Heart right ventricle (tissue), 16 donors: Measurements from ENCODE around the gene ILKAP. TPM values are rescaled to one million over a fixed set of nuclear protein-coding genes. Genes with fewer than 3 reads are reported as not detected.

Experiments used
- ATAC-seq, 8 donors: fragments of 200-7000 bp; cut with Tn5 transposase; one replicate each; pipeline ENCODE4 v1.9.1; 2020; ENCODE audit warnings: mild to moderate bottlenecking in 8 of 8, moderate library complexity in 8 of 8, moderate number of reproducible peaks in 1 of 8
- DNase-seq, 2 donors: peaks; one replicate each; pipeline ENCODE4 v3.0.0-alpha.2; 2020
- H3K27ac ChIP-seq, 10 donors: fragments of 200-600 bp; sonication (generic) in 2 of 10; one replicate each; pipeline versions ENCODE4 v1.5.0 to v1.8.0; 2020 to 2022; ENCODE audit warnings: mild to moderate bottlenecking in 3 of 10
- H3K27me3 ChIP-seq, 7 donors: fragments of 200-600 bp; one replicate each; pipeline ENCODE4 v1.8.0; 2021 to 2022; ENCODE audit warnings: mild to moderate bottlenecking in 2 of 7
- H3K36me3 ChIP-seq, 9 donors: fragments of 200-600 bp; sonication (generic) in 1 of 9; one replicate each; pipeline versions ENCODE4 v1.5.0 to v1.8.0; 2020 to 2022; ENCODE audit warnings: mild to moderate bottlenecking in 2 of 9
- H3K4me1 ChIP-seq, 9 donors: fragments of 200-600 bp; sonication (generic) in 1 of 9; one replicate each; pipeline versions ENCODE4 v1.5.0 to v1.8.0; 2020 to 2022; ENCODE audit warnings: mild to moderate bottlenecking in 4 of 9
- H3K4me3 ChIP-seq, 10 donors: fragments of 200-600 bp; sonication (generic) in 2 of 10; one replicate each; pipeline versions ENCODE4 v1.5.0 to v1.8.0; 2020 to 2022; ENCODE audit warnings: mild to moderate bottlenecking in 7 of 10, moderate library complexity in 2 of 10
- H3K9me3 ChIP-seq, 11 donors: fragments of 200-600 bp in 10 of 11; sonication (generic) in 2 of 11; one replicate each; pipeline versions ENCODE4 v1.5.0 to v1.8.0; 2013 to 2022; ENCODE audit warnings: mild to moderate bottlenecking in 2 of 11, control low read depth in 1 of 11, moderate library complexity in 1 of 11
- WGBS, 2 donors: extraction: QIAGEN DNeasy Blood & Tissue Kit; methylation state at CpG; one replicate each; pipeline ENCODE4 v1.1.7; 2013; ENCODE audit warnings: inconsistent platforms in 1 of 2; 5-methylcytosine and 5-hydroxymethylcytosine counted together
- intact Hi-C, 10 donors: fragments of 100-400 bp; cut with DNase I; formaldehyde crosslinking; loops; one replicate each; pipeline versions ENCODE4 v1.11.1 to v1.14.2; 2022
- polyA plus RNA-seq, 2 donors: library from polyadenylated mRNA; stranded (reverse); fragments of 200-250 nt; gene quantifications; one replicate each; pipeline ENCODE4 v1.2.3, GENCODE V29; 2013
- total RNA-seq, 10 donors: library from RNA; stranded (reverse); fragmentation: NEBNext Ultra II Directional in 3 of 10; extraction: Animal tissue kit (Norgen Biotek cat#: 25700) in 3 of 10; gene quantifications; one replicate each; pipeline versions ENCODE4 v1.2.1 to v1.2.4, GENCODE V29; 2021 to 2023
- TF ChIP-seq, protein P1 (sequence below), 9 donors: fragments of 200-600 bp; sonication (generic) in 2 of 9; IDR thresholded peaks; one replicate each; pipeline versions ENCODE4 v1.5.0 to v1.8.0; 2021 to 2022; ENCODE audit warnings: antibody characterized with exemption in 9 of 9, mild to moderate bottlenecking in 5 of 9, moderate library complexity in 1 of 9
- donor health status: Arrhythmogenic right ventricular cardiomyopathy.
- donor health status: ischemic (EF 13 %, LVEDD 7.1; RV severe dilation, severe dysfunction).
- donor health status: healthy with polysubstance abuse.
- donor health status: DM: no; HTN: yes; CAD: no.
- donor health status: DM: no; HTN: no; CAD: no.
- donor health status: ischemic (EF 25% LVEDD 6.9; RV normal size, moderate dysfunction).
- donor health status: ischemic (EF 25% LVEDD 5.7; RV mildly dilated, moderate dysfunction).
- donor health status: healthy.
- donor health status: DM: yes; HTN: yes; CAD: no.
- donor health status: Ischemic cardiomyopathy.
- donor health status: ischemic (EF 35%, LVEDD 5.7; RV mildly dilated, moderate dysfunction).
- donor health status: nonischemic (EF 11% LVEDD 7.7; RV severe dilation, severe dysfunction).
- donor health status: DM: yes; HTN: yes; CAD: no.
- donor health status: PGD.
- donor health status: ischemic (EF 29% LVEDD 5.4; RV normal size, mild dysfunction).
- donor health status: nonischemic (EF 23%, LVEDD 6.1; RV moderate dilation, normal function).

The ILKAP gene
- total and polyA plus RNA-seq, 12 donors = 19.6 to 83.9 (median 25.6) TPM

DNA sequence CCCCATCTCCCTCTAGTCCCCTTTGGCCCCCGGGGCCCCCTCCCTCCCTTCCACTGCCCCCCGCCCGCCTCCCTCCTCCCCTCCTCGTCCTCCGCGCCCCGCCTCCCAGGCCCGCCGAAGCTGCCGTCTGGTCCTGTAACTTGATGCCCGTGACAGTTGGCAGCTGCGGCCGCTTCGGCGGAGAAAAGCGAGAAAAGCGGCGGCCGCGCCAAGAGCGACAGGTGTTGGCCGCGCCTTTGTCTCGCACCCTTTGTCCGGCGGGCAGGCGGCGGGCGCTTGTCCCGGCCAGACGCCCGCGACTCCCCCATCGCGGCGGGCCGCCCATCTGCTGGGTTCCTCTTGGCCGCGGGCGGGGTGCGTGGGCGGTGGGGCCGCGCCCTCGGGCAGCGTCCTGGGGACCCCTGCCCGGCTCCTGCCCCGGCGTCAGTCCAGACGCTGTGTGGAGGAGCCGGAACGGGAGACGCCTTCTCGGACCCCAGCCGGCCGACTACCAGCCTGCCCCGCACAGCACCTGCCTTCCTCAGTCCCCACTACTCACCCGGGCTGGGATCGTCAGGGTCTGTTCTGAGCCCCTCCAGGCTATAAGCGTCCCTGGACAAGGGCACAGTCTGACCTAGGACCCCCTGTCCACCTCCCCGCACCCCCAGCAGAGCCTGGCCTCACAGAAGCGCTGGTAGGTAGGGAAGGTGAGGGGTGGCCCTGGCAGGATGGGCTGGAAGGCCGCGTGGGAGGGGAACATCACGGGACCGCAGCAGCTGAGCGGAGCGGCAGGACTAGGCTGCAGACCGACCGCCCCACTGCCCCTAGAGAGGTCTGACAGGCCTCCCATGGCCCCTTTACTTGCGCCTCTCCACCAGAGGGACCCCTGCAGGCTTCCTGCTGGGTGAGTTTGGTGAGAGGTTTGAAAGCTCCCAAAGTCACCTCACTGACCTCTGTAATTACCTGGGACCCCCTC lies 37.5 kb upstream of the ILKAP start:
- intact Hi-C loops = loop anchor here in 1 of 10 donors (1.0 kb wide), 1 partner anchor 22 kb away; no protein-coding TSS in a partner anchor
- ATAC-seq = peak in 7 of 8 donors; percentile 6 to 65 (median 31)
- Histone ChIP-seq H3K4me1 (peaks cover 10 to 41% (median 31%) of the 10 kb centered on the region in 9 donors), H3K9me3 (no peaks in the 10 kb centered on the region), H3K27me3 (peaks cover 0 to 50% (median 19%) of the 10 kb centered on the region in 7 donors), H3K27ac (no peak overlapping the region), H3K36me3 (peaks cover 0 to 26% (median 15%) of the 10 kb centered on the region in 9 donors), H3K4me3 (peak overlapping the region in 8 of 10 donors; percentile 33 to 69 (median 64))
- WGBS, 2 donors = 11 to 13% methylated on average over 65 to 71 of the region's 71 CpGs
- TF ChIP-seq, protein P1, sequence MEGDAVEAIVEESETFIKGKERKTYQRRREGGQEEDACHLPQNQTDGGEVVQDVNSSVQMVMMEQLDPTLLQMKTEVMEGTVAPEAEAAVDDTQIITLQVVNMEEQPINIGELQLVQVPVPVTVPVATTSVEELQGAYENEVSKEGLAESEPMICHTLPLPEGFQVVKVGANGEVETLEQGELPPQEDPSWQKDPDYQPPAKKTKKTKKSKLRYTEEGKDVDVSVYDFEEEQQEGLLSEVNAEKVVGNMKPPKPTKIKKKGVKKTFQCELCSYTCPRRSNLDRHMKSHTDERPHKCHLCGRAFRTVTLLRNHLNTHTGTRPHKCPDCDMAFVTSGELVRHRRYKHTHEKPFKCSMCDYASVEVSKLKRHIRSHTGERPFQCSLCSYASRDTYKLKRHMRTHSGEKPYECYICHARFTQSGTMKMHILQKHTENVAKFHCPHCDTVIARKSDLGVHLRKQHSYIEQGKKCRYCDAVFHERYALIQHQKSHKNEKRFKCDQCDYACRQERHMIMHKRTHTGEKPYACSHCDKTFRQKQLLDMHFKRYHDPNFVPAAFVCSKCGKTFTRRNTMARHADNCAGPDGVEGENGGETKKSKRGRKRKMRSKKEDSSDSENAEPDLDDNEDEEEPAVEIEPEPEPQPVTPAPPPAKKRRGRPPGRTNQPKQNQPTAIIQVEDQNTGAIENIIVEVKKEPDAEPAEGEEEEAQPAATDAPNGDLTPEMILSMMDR (IDR thresholded peaks at IDR 0.05) = no peak
- DNase-seq = peak; percentile 36 to 76

DNA sequence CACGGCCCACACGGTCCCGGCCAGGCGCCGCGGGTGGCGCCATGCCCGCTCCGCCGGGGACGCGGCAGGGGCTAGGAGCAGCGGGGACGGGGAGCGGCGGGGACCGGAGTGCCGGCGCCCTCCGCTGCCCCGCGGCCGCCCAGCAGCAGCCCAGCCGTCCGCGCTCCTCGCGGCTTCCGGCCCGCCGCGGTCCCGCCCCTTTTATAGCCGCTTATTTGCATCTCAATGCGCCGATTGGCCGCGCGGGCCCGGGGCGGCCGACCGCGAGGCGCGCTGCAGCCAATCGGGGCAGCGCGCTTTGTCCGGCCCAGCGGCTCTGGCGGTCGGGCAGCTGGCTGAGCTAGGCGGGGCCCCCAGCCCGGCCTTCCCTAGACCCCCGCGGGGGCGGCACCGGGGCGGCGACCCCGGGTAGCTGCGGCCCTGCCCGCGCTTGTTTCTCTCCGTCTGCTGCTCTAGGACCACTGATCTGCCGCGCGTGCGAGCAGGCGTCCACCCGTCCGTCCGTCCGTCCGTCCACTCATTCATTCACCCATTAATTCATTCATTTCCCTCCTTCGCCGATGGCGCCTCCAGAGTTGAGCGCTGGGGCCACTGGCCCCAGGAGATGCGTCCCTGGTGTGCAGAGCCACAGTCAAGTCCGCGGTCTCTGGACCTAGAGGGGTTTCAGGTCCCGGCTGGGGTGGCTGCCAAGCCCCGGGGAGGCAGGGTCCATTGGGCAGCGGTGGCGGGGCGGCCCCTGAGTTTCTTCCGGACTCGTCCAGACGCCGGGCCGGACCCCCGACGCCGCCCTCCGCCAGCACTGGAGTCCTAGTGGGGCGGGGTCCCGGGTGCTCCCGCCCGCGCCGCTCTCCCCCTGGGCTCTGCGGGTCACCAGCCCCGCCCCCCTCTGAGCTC lies 36.6 kb upstream of the ILKAP start, which contains the start of gene HES6:
Gene HES6, minus strand, starts transcription at position 176 of the 894 bp plus-strand sequence. Its CDS starts 133 bp downstream, at position 43.
- Histone ChIP-seq H3K36me3 (peaks cover 0 to 17% (median 9%) of the 10 kb centered on the region in 9 donors), H3K4me1 (peaks cover 10 to 41% (median 33%) of the 10 kb centered on the region in 9 donors), H3K9me3 (no peaks in the 10 kb centered on the region), H3K27me3 (peaks cover 0 to 59% (median 19%) of the 10 kb centered on the region in 7 donors), H3K27ac (peak within 1 kb of the TSS in 4 of 10 donors; percentile 37 to 58 (median 42)), H3K4me3 (peak within 1 kb of the TSS; percentile 44 to 69 (median 64))
- peak; percentile 89 to 90 for DNase-seq
- 1% methylated on average over 83 to 105 of the region's 105 CpGs for WGBS, 2 donors
- intact Hi-C loops = loop anchor here in 1 of 10 donors (1.0 kb wide), 1 partner anchor 23 kb away; no protein-coding TSS in a partner anchor
- peak; percentile 81 to 96 (median 90) for ATAC-seq
- TF ChIP-seq, protein P1 (IDR thresholded peaks at IDR 0.05) = peak in 1 of 9 donors; percentile 36

DNA sequence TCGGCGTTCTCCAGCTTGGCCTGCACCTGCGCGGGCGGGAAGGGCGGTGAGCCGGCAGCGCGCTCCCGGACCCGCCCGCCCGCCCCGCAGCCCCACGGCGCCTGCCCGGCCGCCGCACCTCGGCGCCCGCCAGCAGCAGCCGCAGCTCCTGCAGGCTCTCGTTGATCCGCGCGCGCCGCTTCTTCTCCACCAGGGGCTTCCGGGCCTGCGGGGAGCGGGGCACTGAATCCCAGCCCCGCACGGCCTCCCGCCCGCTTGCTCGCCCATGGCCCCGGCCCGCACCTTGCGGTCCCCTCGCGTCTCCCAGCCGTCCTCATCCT lies 36.0 kb upstream of the ILKAP start:
- TF ChIP-seq, protein P1 (IDR thresholded peaks at IDR 0.05) = no peak
- no peak for ATAC-seq
- WGBS, 2 donors = 0% methylated on average over 29 to 43 of the region's 43 CpGs

More for the DNA sequence above, 36.0 kb upstream of the ILKAP start:
- peak overlapping the region in 4 of 10 donors; percentile 37 to 58 (median 42) for H3K27ac ChIP-seq
- no peaks in the 10 kb centered on the region for H3K9me3 ChIP-seq
- peaks cover 10 to 44% (median 33%) of the 10 kb centered on the region in 9 donors for H3K4me1 ChIP-seq
- intact Hi-C loops = no loop called here
- peaks cover 0 to 60% (median 19%) of the 10 kb centered on the region in 7 donors for H3K27me3 ChIP-seq
- no peak for DNase-seq
- peak overlapping the region; percentile 44 to 69 (median 64) for H3K4me3 ChIP-seq
- H3K36me3 ChIP-seq = peaks cover 0 to 11% (median 4%) of the 10 kb centered on the region in 9 donors
